GM13976 (cell line): Measurements from ENCODE around the gene GALNT14.

Experiments
- DNase-seq: peaks from one replicate; pipeline ENCODE4 v3.0.0; 2012; ENCODE audit warnings: low spot score
- CTCF ChIP-seq: IDR thresholded peaks from 2 replicates; pipeline ENCODE4 v1.5.1; 2012; ENCODE audit warnings: borderline replicate concordance, mild to moderate bottlenecking; ENCODE audit not compliant: insufficient read depth; ENCODE audit errors: extremely low read depth, missing control alignments, control extremely low read depth
- in situ Hi-C: fragments of 300-500 bp; cut with MboI; formaldehyde crosslinking; loops from one replicate; pipeline ENCODE4 v1.12.0; 2022; ENCODE audit warnings: low sequenced_read_pairs, mixed read lengths, inconsistent platforms; ENCODE audit not compliant: unreplicated experiment

Gene GALNT14

GRCh38 chr2:30871440-30871839, 266.8 kb downstream of the GALNT14 start:
- TF ChIP-seq CTCF, result no peak
- in situ Hi-C loops, result loop anchor here (25.0 kb wide), 1 partner anchor 466 kb away; no protein-coding TSS in a partner anchor

GRCh38 chr2:30869988-30870387, 268.3 kb downstream of the GALNT14 start:
- no peak for DNase-seq
- no peak for TF ChIP-seq CTCF
- in situ Hi-C loops, result loop anchor here (25.0 kb wide), 1 partner anchor 467 kb away; no protein-coding TSS in a partner anchor

More at GRCh38 chr2:30871440-30871839, 266.8 kb downstream of the GALNT14 start:
- no peak for DNase-seq

- no peak for DNase-seq
- no peak for TF ChIP-seq CTCF
- in situ Hi-C loops, result loop anchor here (25.0 kb wide), 1 partner anchor 470 kb away; no protein-coding TSS in a partner anchor
These were observed 270.9 kb downstream of the GALNT14 start for GRCh38 chr2:30867385-30867784.

GRCh38 chr2:30866974-30867373, 271.3 kb downstream of the GALNT14 start:
- in situ Hi-C loops, result loop anchor here (25.0 kb wide), 1 partner anchor 470 kb away; no protein-coding TSS in a partner anchor
- DNase-seq, result no peak
- no peak for TF ChIP-seq CTCF

- in situ Hi-C loops, result loop anchor here (25.0 kb wide), 1 partner anchor 471 kb away; no protein-coding TSS in a partner anchor
These were observed 272.2 kb downstream of the GALNT14 start for GRCh38 chr2:30865892-30866681.

GRCh38 chr2:30865243-30865642, 273.0 kb downstream of the GALNT14 start:
- no peak for TF ChIP-seq CTCF
- in situ Hi-C loops, result loop anchor here (25.0 kb wide), 1 partner anchor 472 kb away; no protein-coding TSS in a partner anchor
- no peak for DNase-seq

More at GRCh38 chr2:30865892-30866681, 272.2 kb downstream of the GALNT14 start:
- DNase-seq, result no peak
- no peak for TF ChIP-seq CTCF
